GM12878 (cell line): ENCODE data around the gene TOP1. TPM values are rescaled to one million over a fixed set of nuclear protein-coding genes. Genes with fewer than 3 reads are reported as not detected.

Experiments
- ATAC-seq: fragments of 200-7000 bp; cut with Tn5 transposase; 3 replicates; pipeline ENCODE4 v1.9.1; 2020; ENCODE audit warnings: mild to moderate bottlenecking, moderate library complexity
- BruUV-seq: library from RNA; stranded (reverse); fragments of 400-500 nt; replicated peaks from 2 replicates; lab custom pipeline; 2021; lab: Mats Ljungman, UMichigan
- CTCF ChIA-PET: fragments of 300-600 bp; sonication (Branson Sonifier 250); formaldehyde crosslinking; extraction: SDS; loops from one replicate; lab custom pipeline; 2021; ENCODE audit warnings: inconsistent platforms; lab: Yijun Ruan, JAX
- POLR2A ChIA-PET: fragments of 350-600 bp; formaldehyde crosslinking; extraction: SDS; loops from one replicate; lab custom pipeline; 2021; ENCODE audit warnings: inconsistent platforms; lab: Charles Lee
- RAD21 ChIA-PET: fragments of 300-600 bp; sonication (Branson Sonifier 250); formaldehyde crosslinking; loops from one replicate; lab custom pipeline; 2023; ENCODE audit warnings: antibody characterized with exemption; ENCODE audit not compliant: unreplicated experiment; lab: Charles Lee
- SMC1A ChIA-PET: fragments of 300-600 bp; sonication (Branson Sonifier 250); formaldehyde crosslinking; loops from one replicate; lab custom pipeline; 2023; ENCODE audit not compliant: unreplicated experiment, uncharacterized antibody; lab: Charles Lee
- DNase-seq: peaks from one replicate; pipeline ENCODE4 v3.0.0-alpha.2; 2011; ENCODE audit warnings: low read depth, low spot score
- FAIRE-seq: peaks from 3 replicates; lab custom pipeline; 2011; peaks lifted over from hg19 to GRCh38; lab: Jason Lieb, UNC
- H2AFZ ChIP-seq: 2 replicates; pipeline ENCODE4 v1.6.0; 2011; ENCODE audit warnings: low read depth, low read length, control low read depth; ENCODE audit not compliant: control insufficient read depth
- H3K27ac ChIP-seq: 2 replicates; pipeline ENCODE4 v1.5.1; 2011; ENCODE audit warnings: control low read depth; ENCODE audit not compliant: control insufficient read depth, insufficient read depth
- H3K27me3 ChIP-seq, 2 experiments: replicated peaks in 1 of 2; 2 replicates each; pipeline versions ENCODE4 v1.6.0 to v1.6.1; 2011; ENCODE audit warnings: low read length in 1 of 2; ENCODE audit not compliant: control insufficient read depth in 2 of 2, insufficient read depth in 2 of 2
- H3K36me3 ChIP-seq, 2 experiments: 2 replicates each; pipeline ENCODE4 v1.5.1; 2011; ENCODE audit warnings: low read length in 1 of 2; ENCODE audit not compliant: control insufficient read depth in 2 of 2, insufficient read depth in 2 of 2
- H3K4me1 ChIP-seq: 2 replicates; pipeline ENCODE4 v1.6.1; 2011; ENCODE audit warnings: mild to moderate bottlenecking, low read length, moderate library complexity, mixed read lengths; ENCODE audit not compliant: control insufficient read depth, insufficient read depth
- H3K4me2 ChIP-seq: 2 replicates; pipeline ENCODE4 v1.6.0; 2011; ENCODE audit warnings: control low read depth; ENCODE audit not compliant: control insufficient read depth, insufficient read depth
- H3K4me3 ChIP-seq: fragments of 200-600 bp; sonication (generic); 2 replicates; pipeline ENCODE4 v1.5.1; 2016
- H3K79me2 ChIP-seq: 2 replicates; pipeline ENCODE4 v1.6.0; 2011; ENCODE audit warnings: low read length; ENCODE audit not compliant: control insufficient read depth, insufficient read depth
- H3K9ac ChIP-seq: 2 replicates; pipeline ENCODE4 v1.8.0; 2011; ENCODE audit warnings: low read length, control low read depth, mixed read lengths; ENCODE audit not compliant: control insufficient read depth, insufficient read depth
- H3K9me3 ChIP-seq: replicated peaks from 3 replicates; pipeline ENCODE4 v1.5.1; 2011; ENCODE audit warnings: mild to moderate bottlenecking, low read length; ENCODE audit not compliant: control insufficient read depth, insufficient read depth
- H4K20me1 ChIP-seq: 2 replicates; pipeline ENCODE4 v1.6.0; 2011; ENCODE audit not compliant: control insufficient read depth, insufficient read depth
- BCL3 ChIP-seq: IDR thresholded peaks from 2 replicates; pipeline ENCODE4 v1.6.1; 2011; ENCODE audit warnings: borderline replicate concordance, low read depth, mild to moderate bottlenecking, moderate library complexity, low read length; ENCODE audit not compliant: insufficient read depth, poor library complexity, severe bottlenecking
- CEBPZ ChIP-seq: fragments of 150-350 bp; IDR thresholded peaks from 2 replicates; pipeline ENCODE4 v1.6.1; 2016; ENCODE audit warnings: low read depth, low read length
- CREM ChIP-seq: IDR thresholded peaks from 2 replicates; pipeline ENCODE4 v1.6.1; 2014; ENCODE audit warnings: antibody characterized with exemption, low read depth
- ELK1 ChIP-seq: IDR thresholded peaks from 2 replicates; pipeline ENCODE4 v1.6.1; 2012; ENCODE audit warnings: low read depth, low read length, improper control_type of control experiment
- EZH2 ChIP-seq: IDR thresholded peaks from 2 replicates; pipeline ENCODE4 v1.6.1; 2012; ENCODE audit warnings: low read depth, mild to moderate bottlenecking, control low read depth, inconsistent platforms, low read length, borderline replicate concordance; ENCODE audit not compliant: control insufficient read depth
- JUNB ChIP-seq: IDR thresholded peaks from 2 replicates; pipeline ENCODE4 v1.6.1; 2016; ENCODE audit warnings: antibody characterized with exemption, mild to moderate bottlenecking
- JUND ChIP-seq: IDR thresholded peaks from 2 replicates; pipeline ENCODE4 v1.6.1; 2012; ENCODE audit warnings: low read depth, mild to moderate bottlenecking, low read length, improper control_type of control experiment, moderate library complexity
- RAD51 ChIP-seq: fragments of 450-650 bp; IDR thresholded peaks from 2 replicates; pipeline ENCODE4 v1.6.1; 2016; ENCODE audit warnings: moderate library complexity, mild to moderate bottlenecking, inconsistent platforms
- SREBF2 ChIP-seq: IDR thresholded peaks from 2 replicates; pipeline ENCODE4 v1.6.1; 2012; ENCODE audit warnings: mild to moderate bottlenecking, low read length
- TAF1 ChIP-seq: IDR thresholded peaks from 2 replicates; pipeline ENCODE4 v1.6.1; 2011; ENCODE audit warnings: mild to moderate bottlenecking, low read depth, low read length, borderline replicate concordance
- TCF7 ChIP-seq: IDR thresholded peaks from 2 replicates; pipeline ENCODE4 v1.6.1; 2014; ENCODE audit warnings: antibody characterized with exemption, borderline replicate concordance
- ZBTB11 ChIP-seq: fragments of 450-650 bp; formaldehyde crosslinking; IDR thresholded peaks from 2 replicates; pipeline ENCODE4 v1.5.0; 2022; ENCODE audit warnings: mild to moderate bottlenecking, missing genetic modification characterization
- WGBS: methylation state at CpG from one replicate; pipeline ENCODE4 v1.1.6; 2016; ENCODE audit warnings: low lambda C conversion rate; ENCODE audit not compliant: insufficient replicate concordance, insufficient coverage; ENCODE audit errors: missing lambda C conversion rate; 5-methylcytosine and 5-hydroxymethylcytosine counted together
- in situ Hi-C: fragments of 300-500 bp; cut with MboI; formaldehyde crosslinking; loops from 9 replicates; pipeline ENCODE4 v1.14.3; 2018; ENCODE audit warnings: mixed read lengths
- intact Hi-C: fragments of 100-400 bp; cut with micrococcal nuclease; formaldehyde crosslinking; loops from one replicate; pipeline ENCODE4 v1.14.2; 2022; ENCODE audit not compliant: unreplicated experiment
- polyA plus RNA-seq, 11 experiments: library from polyadenylated mRNA; depleted of rRNA in 4 of 11; unstranded in 6 of 11; stranded (reverse) in 5 of 11; fragments of >200 nt; fragmentation: Nextera tagmentation in 4 of 11; fragmentation: Illumina TruSeq in 1 of 11; extraction: Ambion mirVana in 4 of 11; extraction: Trizol in 1 of 11; gene quantifications; 1 replicate in 1 of 11; 2 replicates in 10 of 11; pipeline versions ENCODE4 v1.2.1 to v1.2.3, GENCODE V29; 2011 to 2016; ENCODE audit warnings: inconsistent platforms in 2 of 11, missing spikeins in 2 of 11, low read depth in 1 of 11
- total RNA-seq, 4 experiments: library from RNA; depleted of rRNA in 3 of 4; stranded (reverse); fragments of >200 nt in 3 of 4; fragmentation: Illumina TruSeq in 1 of 4; extraction: Trizol in 1 of 4; gene quantifications; 2 replicates each; pipeline versions ENCODE4 v1.2.1 to v1.2.3, GENCODE V29; 2013 to 2021
- TF ChIP-seq, protein P1 (sequence below), 3 experiments: IDR thresholded peaks in 2 of 3; conservative IDR thresholded peaks in 1 of 3; 2 replicates each; pipeline ENCODE4 v1.5.1; 2011; ENCODE audit warnings: low read depth in 3 of 3, low read length in 3 of 3, mild to moderate bottlenecking in 3 of 3, control low read depth in 2 of 3, moderate library complexity in 2 of 3, inconsistent platforms in 1 of 3, mixed read lengths in 1 of 3; ENCODE audit not compliant: control insufficient read depth in 2 of 3, insufficient read depth in 1 of 3; ENCODE audit errors: extremely low read depth in 1 of 3

Gene TOP1
- total and polyA plus RNA-seq, 10 of the 15 experiments (the other 5 are each of a cell fraction or from before 2014, with no cell fraction given) = 21.5 to 128 (median 47.3) TPM

GRCh38 chr20:41163821-41164220 lies 135.2 kb downstream of the TOP1 start:
- H3K27ac ChIP-seq = no peak overlapping the region
- POLR2A ChIA-PET = no interaction called here
- in situ Hi-C loops = no loop called here
- TF ChIP-seq, protein P1, sequence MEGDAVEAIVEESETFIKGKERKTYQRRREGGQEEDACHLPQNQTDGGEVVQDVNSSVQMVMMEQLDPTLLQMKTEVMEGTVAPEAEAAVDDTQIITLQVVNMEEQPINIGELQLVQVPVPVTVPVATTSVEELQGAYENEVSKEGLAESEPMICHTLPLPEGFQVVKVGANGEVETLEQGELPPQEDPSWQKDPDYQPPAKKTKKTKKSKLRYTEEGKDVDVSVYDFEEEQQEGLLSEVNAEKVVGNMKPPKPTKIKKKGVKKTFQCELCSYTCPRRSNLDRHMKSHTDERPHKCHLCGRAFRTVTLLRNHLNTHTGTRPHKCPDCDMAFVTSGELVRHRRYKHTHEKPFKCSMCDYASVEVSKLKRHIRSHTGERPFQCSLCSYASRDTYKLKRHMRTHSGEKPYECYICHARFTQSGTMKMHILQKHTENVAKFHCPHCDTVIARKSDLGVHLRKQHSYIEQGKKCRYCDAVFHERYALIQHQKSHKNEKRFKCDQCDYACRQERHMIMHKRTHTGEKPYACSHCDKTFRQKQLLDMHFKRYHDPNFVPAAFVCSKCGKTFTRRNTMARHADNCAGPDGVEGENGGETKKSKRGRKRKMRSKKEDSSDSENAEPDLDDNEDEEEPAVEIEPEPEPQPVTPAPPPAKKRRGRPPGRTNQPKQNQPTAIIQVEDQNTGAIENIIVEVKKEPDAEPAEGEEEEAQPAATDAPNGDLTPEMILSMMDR (IDR thresholded peaks at IDR 0.05 in 2 of 3, conservative IDR thresholded peaks at IDR 0.05 in 1 of 3; ENCODE audit: control insufficient read depth in 2 of 3, extremely low read depth in 1 of 3, insufficient read depth in 1 of 3, low read depth in 3 of 3, low read length in 3 of 3) = no peak
- TF ChIP-seq EZH2 = no peak
- no peak for TF ChIP-seq RAD51
- TF ChIP-seq ELK1 = no peak
- no peak for TF ChIP-seq JUNB
- TF ChIP-seq ZBTB11 = no peak
- TF ChIP-seq JUND = no peak
- no peak for TF ChIP-seq CREM
- TF ChIP-seq BCL3 = no peak
- no peak for TF ChIP-seq SREBF2
- no peak for TF ChIP-seq TCF7
- no peak for TF ChIP-seq TAF1
- no peak for TF ChIP-seq CEBPZ

More at GRCh38 chr20:41163821-41164220, 135.2 kb downstream of the TOP1 start:
- no peak for ATAC-seq
- no peak overlapping the region for H3K9ac ChIP-seq
- ChIA-PET SMC1A (no interaction called here), RAD21 (no interaction called here), CTCF (interaction anchor here (1.3 to 2.0 kb wide), 2 partner anchors 9 to 29 kb away, joined by 3 to 8 read pairs; no protein-coding TSS in a partner anchor)
- H3K27me3 ChIP-seq = no peaks in the 10 kb centered on the region
- WGBS = over 99% methylated on average over 11 of the region's 11 CpGs
- no peak overlapping the region for H3K4me2 ChIP-seq
- no peaks in the 10 kb centered on the region for H3K9me3 ChIP-seq
- DNase-seq = no peak
- no peak for FAIRE-seq
- H3K36me3 ChIP-seq = peaks cover 35 to 69% of the 10 kb centered on the region in 2 experiments
- H3K4me3 ChIP-seq = no peak overlapping the region
- intact Hi-C loops = no loop called here
- H2AFZ ChIP-seq = no peak overlapping the region
- H4K20me1 ChIP-seq = peaks cover 3% of the 10 kb centered on the region
- peaks cover 15% of the 10 kb centered on the region for H3K4me1 ChIP-seq
- BruUV-seq = no TSS peak
- peaks cover 2% of the 10 kb centered on the region; the same call in 1 of the 2 replicates for H3K79me2 ChIP-seq
